GM18907 (cell line): ENCODE data around the gene ZNF580.
A peak's percentile ranks its signal among the peaks of the same experiment; 100 is the strongest.

ENCODE experiments used
- ATAC-seq: cut with Tn5 transposase; IDR thresholded peaks from one replicate; pipeline ENCODE4 v1.9.1; 2021; ENCODE audit warnings: mild to moderate bottlenecking, moderate library complexity; ENCODE audit not compliant: unreplicated experiment

The ZNF580 gene

GRCh38 chr19:55640577-55641425 lies at the start of gene ZNF580:
Gene ZNF580 (plus strand): TSS chr19:55641002. CDS start chr19:55642509, 1,507 bp downstream.
- ATAC-seq = peak; percentile 27

GRCh38 chr19:55591555-55591954 lies 49.2 kb upstream of the ZNF580 start:
- no peak for ATAC-seq

- no peak for ATAC-seq
These were observed 48.3 kb upstream of the ZNF580 start for GRCh38 chr19:55592391-55593090.

GRCh38 chr19:55593096-55593772 lies 47.6 kb upstream of the ZNF580 start:
- no peak for ATAC-seq

GRCh38 chr19:55594996-55595545 lies 45.7 kb upstream of the ZNF580 start:
- no peak for ATAC-seq

DNA sequence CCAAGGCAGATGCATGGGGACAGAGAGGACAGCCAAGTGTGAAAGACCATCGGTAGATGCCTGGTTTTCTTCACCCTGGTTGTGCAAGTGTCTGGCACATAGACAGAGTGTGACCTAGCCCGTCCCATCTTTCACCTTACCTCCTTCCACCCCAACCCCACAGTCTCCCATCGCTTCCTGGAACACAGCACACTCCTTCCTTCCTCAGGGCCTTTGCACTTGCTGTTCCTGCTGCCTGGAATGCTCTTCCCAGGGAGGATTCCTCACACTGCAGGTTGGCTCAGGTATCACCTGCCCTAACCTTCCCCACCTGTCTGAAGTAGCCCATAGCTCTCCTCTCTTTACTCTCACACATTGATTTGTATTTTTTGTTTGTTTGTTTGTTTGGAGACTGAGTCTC lies 44.5 kb upstream of the ZNF580 start:
- ATAC-seq = no peak

DNA sequence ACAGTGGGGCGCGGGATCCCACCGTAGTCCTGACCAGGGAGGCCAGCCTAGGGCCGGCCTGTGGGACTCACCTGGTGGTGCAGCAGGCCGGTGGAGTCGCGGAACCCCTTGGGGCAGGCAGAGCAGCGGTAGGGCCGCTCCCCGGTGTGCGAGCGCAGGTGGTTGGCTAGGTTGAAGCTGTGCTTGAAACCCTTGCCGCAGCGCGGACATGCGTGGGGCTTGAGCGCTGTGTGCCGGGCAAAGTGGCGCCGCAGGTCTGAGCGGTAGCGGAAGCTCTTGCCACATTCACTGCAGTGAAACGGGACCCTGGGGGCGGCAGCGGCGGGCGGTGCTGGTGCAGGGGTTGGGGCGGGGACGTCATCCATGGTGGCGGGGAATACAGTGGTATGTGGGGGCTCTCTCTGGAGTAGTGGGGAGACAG lies 43.3 kb upstream of the ZNF580 start:
- ATAC-seq = no peak

GRCh38 chr19:55598034-55598433 lies 42.8 kb upstream of the ZNF580 start:
- no peak for ATAC-seq

- ATAC-seq = peak; percentile 57
These were observed 41.9 kb upstream of the ZNF580 start for GRCh38 chr19:55598719-55599467.

DNA sequence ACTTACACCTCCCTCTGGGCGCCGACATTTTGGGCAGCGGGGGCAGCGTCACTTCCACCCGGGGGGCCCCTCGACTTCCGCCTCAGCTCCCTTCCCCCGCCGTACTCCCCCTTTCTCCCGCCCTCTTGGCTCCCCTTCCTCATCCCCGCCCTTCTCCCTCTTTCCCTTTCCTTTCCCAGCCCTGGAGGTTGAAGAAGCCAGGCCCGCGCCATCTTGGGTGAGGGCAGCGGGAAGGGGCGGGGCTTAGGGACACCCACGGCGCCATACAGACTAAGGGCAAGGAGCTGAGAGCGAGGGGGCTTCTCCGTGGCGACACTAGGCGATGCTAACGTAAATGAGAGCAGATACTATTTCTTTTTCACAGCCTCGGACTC lies 41.3 kb upstream of the ZNF580 start, which contains the start of gene FIZ1:
Gene FIZ1, minus strand, starts transcription at position 50 of the 374 bp plus-strand sequence. CDS start 1,652 bp downstream, outside the sequence.
- peak; percentile 57 for ATAC-seq

GRCh38 chr19:55599842-55600661 lies 40.8 kb upstream of the ZNF580 start, which contains the start of gene ZNF524:
Gene ZNF524 (plus strand): TSS chr19:55600288. CDS start chr19:55602113, 1,825 bp downstream.
- peak; percentile 54 for ATAC-seq

GRCh38 chr19:55600662-55601028 lies 40.2 kb upstream of the ZNF580 start:
- no peak for ATAC-seq

GRCh38 chr19:55601084-55601483 lies 39.7 kb upstream of the ZNF580 start:
- ATAC-seq = no peak

DNA sequence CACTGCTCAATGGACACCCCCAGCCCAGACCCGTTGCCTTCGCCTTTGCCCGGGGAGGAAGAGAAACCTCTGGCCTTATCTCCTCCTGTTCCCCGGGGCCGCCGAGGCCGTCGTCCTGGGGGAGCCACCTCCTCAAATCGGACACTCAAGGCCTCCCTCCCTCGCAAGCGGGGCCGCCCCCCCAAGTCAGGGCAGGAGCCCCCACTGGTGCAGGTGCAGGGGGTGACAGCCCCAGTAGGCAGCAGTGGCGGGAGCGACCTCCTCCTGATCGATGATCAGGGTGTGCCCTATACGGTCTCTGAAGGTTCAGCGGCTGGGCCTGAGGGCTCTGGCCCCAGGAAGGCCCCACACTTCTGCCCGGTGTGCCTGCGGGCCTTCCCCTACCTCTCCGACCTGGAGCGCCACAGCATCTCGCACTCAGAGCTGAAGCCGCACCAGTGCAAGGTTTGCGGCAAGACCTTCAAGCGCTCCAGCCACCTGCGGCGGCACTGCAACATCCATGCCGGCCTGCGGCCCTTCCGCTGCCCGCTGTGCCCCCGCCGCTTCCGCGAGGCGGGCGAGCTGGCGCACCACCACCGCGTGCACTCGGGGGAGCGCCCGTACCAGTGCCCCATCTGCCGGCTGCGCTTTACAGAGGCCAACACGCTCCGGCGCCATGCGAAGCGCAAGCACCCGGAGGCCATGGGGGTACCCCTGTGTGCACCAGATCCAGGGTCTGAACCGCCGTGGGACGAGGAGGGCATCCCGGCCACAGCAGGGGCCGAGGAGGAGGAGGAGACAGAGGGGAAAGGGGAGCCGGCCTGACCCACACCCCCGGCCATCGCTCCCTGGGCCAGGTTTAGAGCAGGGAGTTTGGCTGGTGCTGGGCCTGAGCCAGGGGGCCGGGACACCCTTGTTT lies 38.4 kb upstream of the ZNF580 start:
- ATAC-seq = no peak

DNA sequence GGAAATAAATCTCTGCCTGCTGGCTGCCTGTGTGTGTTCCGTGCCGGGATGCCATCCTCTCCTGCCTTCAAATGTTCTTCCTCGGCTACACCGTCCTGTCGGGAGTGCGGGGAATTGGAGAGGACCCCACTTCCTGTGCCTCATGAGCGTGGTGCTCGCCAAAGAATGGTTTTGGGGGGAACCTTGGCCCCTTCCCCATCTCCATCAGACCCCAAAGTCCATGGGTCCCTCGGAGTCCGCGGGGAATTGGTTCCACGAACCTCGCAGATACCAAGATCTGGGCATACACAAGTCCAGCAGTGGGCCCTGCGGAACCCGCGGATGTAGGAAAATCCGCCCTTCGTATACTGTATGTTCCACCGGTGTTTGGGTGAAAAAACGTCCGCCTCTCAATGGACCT lies 37.7 kb upstream of the ZNF580 start:
- ATAC-seq = no peak

GRCh38 chr19:55603581-55604292 lies 37.1 kb upstream of the ZNF580 start:
- ATAC-seq = no peak

- peak; percentile 72 for ATAC-seq
These were observed 35.6 kb upstream of the ZNF580 start for GRCh38 chr19:55605207-55605636.
